C4-2B (cell line): ENCODE measurements around the gene KCNQ1.

Source experiments
- CTCF ChIP-seq: fragments of 450-650 bp; conservative IDR thresholded peaks from 2 replicates; pipeline ENCODE4 v1.5.1; 2017; ENCODE audit warnings: mild to moderate bottlenecking
- ZFX ChIP-seq: fragments of 450-650 bp; IDR thresholded peaks from 2 replicates; pipeline ENCODE4 v1.6.1; 2017

- TF ChIP-seq CTCF (no peak), ZFX (no peak)
These were observed 131.3 kb downstream of the KCNQ1 start for GRCh38 chr11:2576111-2576510.
